Glutamatergic neuron (in vitro differentiated cells): ENCODE results near the gene SYF2. TPM values are rescaled to one million over a fixed set of nuclear protein-coding genes. Genes with fewer than 3 reads are reported as not detected.

Experiments
- DNase-seq: peaks from one replicate; pipeline ENCODE4 v3.0.0; 2022
- H3K27ac Mint-ChIP-seq: one replicate; pipeline ENCODE4 v1.8.0; 2020; ENCODE audit warnings: mild to moderate bottlenecking, mixed read lengths, inconsistent platforms; ENCODE audit not compliant: unreplicated experiment
- H3K27me3 Mint-ChIP-seq: one replicate; pipeline ENCODE4 v1.8.0; 2020; ENCODE audit warnings: mild to moderate bottlenecking, moderate library complexity, mixed read lengths, inconsistent platforms; ENCODE audit not compliant: unreplicated experiment
- H3K36me3 Mint-ChIP-seq: one replicate; pipeline ENCODE4 v1.8.0; 2020; ENCODE audit warnings: mild to moderate bottlenecking, mixed read lengths, inconsistent platforms; ENCODE audit not compliant: unreplicated experiment
- H3K4me1 Mint-ChIP-seq: one replicate; pipeline ENCODE4 v1.8.0; 2020; ENCODE audit warnings: mild to moderate bottlenecking, low read depth, mixed read lengths, inconsistent platforms; ENCODE audit not compliant: unreplicated experiment
- H3K4me3 Mint-ChIP-seq: one replicate; pipeline ENCODE4 v1.8.0; 2020; ENCODE audit warnings: mild to moderate bottlenecking, mixed read lengths, inconsistent platforms; ENCODE audit not compliant: unreplicated experiment
- H3K9me3 Mint-ChIP-seq: one replicate; pipeline ENCODE4 v1.8.0; 2020; ENCODE audit warnings: mild to moderate bottlenecking, moderate library complexity, mixed read lengths, inconsistent platforms; ENCODE audit not compliant: unreplicated experiment
- total RNA-seq: library from RNA; stranded (reverse); fragmentation: NEBNext Ultra II Directional; extraction: Animal tissue kit (Norgen Biotek cat#: 25700); gene quantifications from one replicate; pipeline ENCODE4 v1.2.1, GENCODE V29; 2021; ENCODE audit not compliant: unreplicated experiment
- TF ChIP-seq, protein P1 (sequence below): fragments of 200-600 bp; sonication (generic); IDR thresholded peaks from one replicate; pipeline ENCODE4 v1.5.0; 2021; ENCODE audit not compliant: partially characterized antibody, unreplicated experiment

Gene SYF2
- total RNA-seq, 1 donor from 2014 or later, result 32.6 TPM

DNA sequence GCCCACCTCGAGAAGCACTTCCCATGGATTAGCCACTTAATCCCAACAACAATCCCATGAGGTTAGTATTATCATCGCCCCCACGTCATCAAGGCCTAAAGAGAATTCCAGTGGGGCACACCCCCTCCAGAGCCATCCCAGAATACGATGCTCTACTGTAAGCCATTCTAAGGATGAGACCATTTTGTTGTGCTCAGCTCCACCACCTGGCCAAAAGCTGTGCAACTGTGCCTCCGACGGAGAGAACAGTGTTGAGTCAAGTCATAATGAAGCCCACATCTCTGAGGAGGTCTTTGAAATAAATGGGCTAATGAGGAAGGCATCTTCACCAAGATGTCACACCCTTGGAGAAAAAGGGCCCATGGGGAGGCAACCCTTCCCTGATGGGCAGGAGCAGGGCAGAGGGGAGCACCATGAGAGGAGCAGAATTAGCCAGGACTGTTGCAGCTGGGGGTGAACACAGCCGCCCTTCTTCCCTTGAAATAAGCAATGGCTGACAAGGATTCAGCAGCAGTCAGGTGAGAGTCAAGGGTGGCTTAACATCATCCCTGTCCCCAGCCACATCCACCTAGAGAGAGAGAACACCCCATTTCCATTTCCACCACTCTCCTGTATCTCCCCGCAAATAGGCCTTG is 14.6 kb downstream of the SYF2 start:
- Mint-ChIP-seq H3K9me3 (no peaks in the 10 kb centered on the region), H3K27me3 (no peaks in the 10 kb centered on the region), H3K36me3 (peaks cover 4% of the 10 kb centered on the region), H3K27ac (no peak overlapping the region), H3K4me3 (no peak overlapping the region), H3K4me1 (no peaks in the 10 kb centered on the region)
- TF ChIP-seq, protein P1, sequence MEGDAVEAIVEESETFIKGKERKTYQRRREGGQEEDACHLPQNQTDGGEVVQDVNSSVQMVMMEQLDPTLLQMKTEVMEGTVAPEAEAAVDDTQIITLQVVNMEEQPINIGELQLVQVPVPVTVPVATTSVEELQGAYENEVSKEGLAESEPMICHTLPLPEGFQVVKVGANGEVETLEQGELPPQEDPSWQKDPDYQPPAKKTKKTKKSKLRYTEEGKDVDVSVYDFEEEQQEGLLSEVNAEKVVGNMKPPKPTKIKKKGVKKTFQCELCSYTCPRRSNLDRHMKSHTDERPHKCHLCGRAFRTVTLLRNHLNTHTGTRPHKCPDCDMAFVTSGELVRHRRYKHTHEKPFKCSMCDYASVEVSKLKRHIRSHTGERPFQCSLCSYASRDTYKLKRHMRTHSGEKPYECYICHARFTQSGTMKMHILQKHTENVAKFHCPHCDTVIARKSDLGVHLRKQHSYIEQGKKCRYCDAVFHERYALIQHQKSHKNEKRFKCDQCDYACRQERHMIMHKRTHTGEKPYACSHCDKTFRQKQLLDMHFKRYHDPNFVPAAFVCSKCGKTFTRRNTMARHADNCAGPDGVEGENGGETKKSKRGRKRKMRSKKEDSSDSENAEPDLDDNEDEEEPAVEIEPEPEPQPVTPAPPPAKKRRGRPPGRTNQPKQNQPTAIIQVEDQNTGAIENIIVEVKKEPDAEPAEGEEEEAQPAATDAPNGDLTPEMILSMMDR, result no peak
- DNase-seq, result no peak

DNA sequence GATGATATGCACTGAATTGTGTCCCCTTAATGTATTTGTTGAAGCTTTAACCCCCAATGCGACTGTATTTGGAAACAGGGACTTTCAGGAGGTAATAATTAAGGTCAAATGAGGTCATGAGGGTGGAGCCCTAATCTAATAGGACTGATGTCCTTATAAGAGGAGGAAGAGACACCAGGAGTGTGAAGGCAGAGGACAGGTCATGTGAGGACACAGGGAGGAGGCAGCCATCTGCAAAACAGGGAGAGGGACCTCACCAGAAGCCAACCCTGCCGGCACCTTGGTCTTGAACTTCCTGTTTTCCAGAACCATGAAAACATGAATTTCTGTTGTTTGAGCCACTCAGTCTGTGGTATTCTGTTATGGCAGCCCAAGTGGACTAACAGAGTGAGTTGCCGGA is 15.3 kb downstream of the SYF2 start:
- no peaks in the 10 kb centered on the region for H3K9me3 Mint-ChIP-seq
- H3K27ac Mint-ChIP-seq, result no peak overlapping the region
- H3K4me1 Mint-ChIP-seq, result no peaks in the 10 kb centered on the region
- TF ChIP-seq, protein P1, result no peak
- DNase-seq, result no peak
- peaks cover 4% of the 10 kb centered on the region for H3K36me3 Mint-ChIP-seq
- no peaks in the 10 kb centered on the region for H3K27me3 Mint-ChIP-seq
- H3K4me3 Mint-ChIP-seq, result no peak overlapping the region

DNA sequence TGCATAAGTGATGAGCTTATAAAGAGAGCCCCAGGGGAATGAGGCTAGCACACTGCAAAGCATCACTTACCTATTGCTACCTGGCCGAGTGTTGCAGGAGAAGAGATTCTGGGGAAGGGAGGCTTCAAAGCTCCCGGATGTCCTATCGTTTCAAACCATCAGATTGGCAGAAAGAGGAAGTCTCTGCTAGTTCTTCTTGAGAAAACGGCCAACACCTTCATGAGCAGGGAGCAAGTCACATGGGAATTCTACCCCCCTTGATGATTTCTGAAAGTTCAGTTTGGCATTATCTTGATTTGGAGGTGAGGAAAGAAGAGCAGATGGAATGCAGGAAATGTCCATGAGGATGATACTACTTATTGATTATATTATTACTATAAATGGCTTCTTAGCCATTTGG is 16.2 kb downstream of the SYF2 start:
- no peak overlapping the region for H3K27ac Mint-ChIP-seq
- DNase-seq, result no peak
- peaks cover 4% of the 10 kb centered on the region for H3K36me3 Mint-ChIP-seq
- H3K4me3 Mint-ChIP-seq, result no peak overlapping the region
- no peaks in the 10 kb centered on the region for H3K4me1 Mint-ChIP-seq
- H3K9me3 Mint-ChIP-seq, result no peaks in the 10 kb centered on the region
- TF ChIP-seq, protein P1, result no peak
- H3K27me3 Mint-ChIP-seq, result peaks cover 2% of the 10 kb centered on the region

DNA sequence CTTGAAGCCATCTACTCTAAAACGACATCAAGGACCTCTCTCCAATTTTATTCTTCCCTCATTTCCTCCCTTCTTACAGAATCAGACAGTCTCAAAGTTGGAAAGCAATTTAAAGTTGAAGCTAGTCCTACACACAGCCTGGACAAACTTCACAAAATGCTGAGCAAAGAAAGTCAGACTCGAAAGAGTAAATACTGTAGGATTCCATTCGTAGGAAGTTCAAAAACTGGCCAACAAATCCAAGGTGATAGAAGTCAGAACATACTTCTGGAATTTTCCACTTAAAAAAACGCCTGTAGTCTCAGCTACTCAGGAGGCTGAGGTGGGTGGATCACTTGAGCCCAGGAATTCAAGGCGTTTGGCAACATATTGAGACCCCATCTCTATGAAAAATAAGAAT is 19.6 kb downstream of the SYF2 start:
- TF ChIP-seq, protein P1, result no peak
- DNase-seq, result no peak
- Mint-ChIP-seq H3K4me1 (peaks cover 7% of the 10 kb centered on the region), H3K27me3 (peaks cover 2% of the 10 kb centered on the region), H3K36me3 (no peaks in the 10 kb centered on the region), H3K27ac (no peak overlapping the region), H3K4me3 (no peak overlapping the region), H3K9me3 (no peaks in the 10 kb centered on the region)

DNA sequence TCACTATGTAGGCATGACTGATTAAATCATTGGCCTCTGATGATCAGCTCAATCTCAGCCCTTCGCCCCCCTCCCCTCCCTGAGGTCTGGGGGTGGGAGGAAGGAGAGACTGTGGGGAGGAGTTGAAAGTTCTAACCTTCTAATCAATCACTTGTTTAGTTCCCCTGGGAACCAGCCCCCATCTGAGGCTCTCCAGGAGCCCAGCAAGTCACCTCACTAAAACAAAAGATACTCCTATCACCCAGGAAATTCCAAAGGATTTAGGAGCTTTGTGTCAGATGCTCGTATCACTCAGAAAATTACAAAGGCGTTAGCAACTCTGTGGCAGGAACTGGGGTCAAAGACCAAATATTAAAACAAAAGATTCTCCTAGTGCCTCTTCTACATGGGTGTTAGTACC is 21.6 kb downstream of the SYF2 start:
- peaks cover 7% of the 10 kb centered on the region for H3K4me1 Mint-ChIP-seq
- H3K27me3 Mint-ChIP-seq, result peaks cover 2% of the 10 kb centered on the region
- no peak overlapping the region for H3K27ac Mint-ChIP-seq

More for the DNA sequence above, 21.6 kb downstream of the SYF2 start:
- no peak for DNase-seq
- no peaks in the 10 kb centered on the region for H3K9me3 Mint-ChIP-seq
- H3K4me3 Mint-ChIP-seq, result no peak overlapping the region
- TF ChIP-seq, protein P1, result no peak
- H3K36me3 Mint-ChIP-seq, result no peaks in the 10 kb centered on the region
